GM12874 (cell line): ENCODE measurements around the gene ERC2.

Source experiments
- CTCF ChIP-seq: IDR thresholded peaks from 2 replicates; pipeline ENCODE4 v1.5.1; 2011; ENCODE audit warnings: low read depth, mild to moderate bottlenecking, control low read depth, low read length, moderate library complexity; ENCODE audit not compliant: insufficient read depth

Gene ERC2

GRCh38 chr3:55897573-55898224 lies 570.6 kb downstream of the ERC2 start:
- no peak for TF ChIP-seq CTCF

- no peak for TF ChIP-seq CTCF
Measured at GRCh38 chr3:55895897-55896566, 572.2 kb downstream of the ERC2 start.

GRCh38 chr3:55894605-55895004 lies 573.7 kb downstream of the ERC2 start:
- TF ChIP-seq CTCF, result no peak

- no peak for TF ChIP-seq CTCF
Measured at GRCh38 chr3:55893045-55893664, 575.1 kb downstream of the ERC2 start.

- TF ChIP-seq CTCF, result no peak
Measured at GRCh38 chr3:55891106-55891505, 577.2 kb downstream of the ERC2 start.

GRCh38 chr3:55888282-55888885 lies 579.9 kb downstream of the ERC2 start:
- no peak for TF ChIP-seq CTCF

GRCh38 chr3:55885721-55886120 lies 582.5 kb downstream of the ERC2 start:
- no peak for TF ChIP-seq CTCF
